ENCODE results near the gene CASKIN1. TPM values are rescaled to one million over a fixed set of nuclear protein-coding genes. Genes with fewer than 3 reads are reported as not detected.
A peak's percentile ranks its signal among the peaks of the same experiment; 100 is the strongest.

CASKIN1 gene
- total RNA-seq, 1 experiment from 2014 or later: 7.9 TPM

- H3K27me3 ChIP-seq (ENCODE audit: insufficient read depth, low read length): no peaks in the 10 kb centered on the region; the same call in 1 of the 2 replicates
- no peak for DNase-seq
- H3K4me2 ChIP-seq (ENCODE audit: insufficient read depth, insufficient read length, low read length): peak overlapping the region; percentile 26
- no peak overlapping the region for H3K23ac ChIP-seq (ENCODE audit: insufficient read length, low read depth, low read length)
- peaks cover 8% of the 10 kb centered on the region for H3K23me2 ChIP-seq (ENCODE audit: insufficient read length, low read depth, low read length, poor library complexity, severe bottlenecking)
- peaks cover 6% of the 10 kb centered on the region; the same call in 1 of the 2 replicates for H3K79me2 ChIP-seq (ENCODE audit: insufficient read depth, low read length)
- peaks cover 13 to 18% of the 10 kb centered on the region in 2 experiments for H3K4me1 Mint-ChIP-seq
- no peak overlapping the region for H4K91ac ChIP-seq (ENCODE audit: insufficient read length, low read depth, low read length)
- H4K8ac ChIP-seq (replicated peaks; ENCODE audit: insufficient read length, low read depth, low read length): no peak overlapping the region
- no peak overlapping the region for H3T11ph ChIP-seq (ENCODE audit: low read length)
- H2AK5ac ChIP-seq (ENCODE audit: insufficient read length, low read length): no peak overlapping the region
- H3K79me1 ChIP-seq (ENCODE audit: insufficient read depth, low read depth, low read length, poor library complexity, severe bottlenecking): peaks cover 6% of the 10 kb centered on the region
- H2BK5ac ChIP-seq (ENCODE audit: insufficient read length, low read length): no peak overlapping the region
- H3K9me3 ChIP-seq (ENCODE audit: control insufficient read depth, low read depth, low read length): no peaks in the 10 kb centered on the region
- H2BK12ac ChIP-seq (ENCODE audit: insufficient read length, low read depth, low read length): no peak overlapping the region
- H3K4me1 ChIP-seq (ENCODE audit: insufficient read depth, low read length): no peaks in the 10 kb centered on the region
- no peak overlapping the region for H4K5ac ChIP-seq (ENCODE audit: insufficient read length, low read depth, low read length)
- no peak overlapping the region for H2BK15ac ChIP-seq (ENCODE audit: low read depth, low read length)
- H2BK120ac ChIP-seq (ENCODE audit: low read depth, low read length, poor library complexity, severe bottlenecking): no peak overlapping the region
- H3K9ac ChIP-seq (ENCODE audit: extremely low read depth, insufficient read length, low read length): peak overlapping the region; percentile 67
- H2AFZ ChIP-seq (ENCODE audit: low read length): no peak overlapping the region
- H3K27ac ChIP-seq (ENCODE audit: insufficient read length, low read depth, low read length): no peak overlapping the region
- no peak overlapping the region for H3K14ac ChIP-seq (ENCODE audit: insufficient read depth, low read length)
- H4K20me1 ChIP-seq (ENCODE audit: control insufficient read depth, insufficient read depth, insufficient read length): no peaks in the 10 kb centered on the region
- WGBS (ENCODE audit: extremely low coverage, insufficient read length, low lambda C conversion rate): no CpG with 5 or more reads among the region's 4 CpGs
- no peak overlapping the region for H3K56ac ChIP-seq (ENCODE audit: insufficient read length, low read depth, low read length)
- H3K4me3 Mint-ChIP-seq: peak overlapping the region; percentile 78 to 92; a peak in 4 of 5 replicates
- H3K18ac ChIP-seq (ENCODE audit: insufficient read length, low read depth, low read length): peak overlapping the region; percentile 60
- no peak overlapping the region for H3K4ac ChIP-seq (ENCODE audit: low read depth, low read length)
- H2BK20ac ChIP-seq (ENCODE audit: low read depth, low read length, poor library complexity, severe bottlenecking): no peak overlapping the region
- no peak for TF ChIP-seq CTCF (conservative IDR thresholded peaks at IDR 0.05)
- no peaks in the 10 kb centered on the region for H3K9me3 Mint-ChIP-seq
- peaks cover 9 to 19% (median 17%) of the 10 kb centered on the region in 3 experiments; a peak in 6 of 7 replicates for H3K36me3 Mint-ChIP-seq (ENCODE audit: insufficient read depth in 1 of 3, low read depth in 3 of 3)
- peak overlapping the region in 2 of 3 experiments; percentile 72 to 82; a peak in 1 of 7 replicates for H3K27ac Mint-ChIP-seq
- no peaks in the 10 kb centered on the region for H3K27me3 Mint-ChIP-seq (ENCODE audit: low read depth)
These were observed 19.9 kb upstream of the CASKIN1 start for GRCh38 chr16:2216330-2216729.

All from H9 (cell line).